Stimulated activated CD4-positive, alpha-beta T cell treated with anti-CD3 and anti-CD28 coated beads, Interleukin-12 subunit alpha, Interleukin-12 subunit beta, amount 100 ng/mL, for 24 hours (primary cell): ENCODE results near the gene STAB1.

Source experiments
- DNase-seq, 2 experiments: peaks; one replicate each; pipeline ENCODE4 v3.0.0-alpha.2; 2020; ENCODE audit warnings: low read depth in 2 of 2

Gene STAB1

GRCh38 chr3:52494886-52495495, at the start of gene STAB1:
STAB1 (plus strand) TSS chr3:52495338; CDS start chr3:52495414, 76 bp downstream.
- no peak for DNase-seq

- DNase-seq = no peak
These were observed 49.1 kb upstream of the STAB1 start for GRCh38 chr3:52446042-52446441.

GRCh38 chr3:52446631-52447511, 48.3 kb upstream of the STAB1 start:
- DNase-seq = peak; percentile 42 to 72

GRCh38 chr3:52447512-52448355, 47.4 kb upstream of the STAB1 start:
- no peak for DNase-seq

- DNase-seq = no peak
These were observed 44.5 kb upstream of the STAB1 start for GRCh38 chr3:52450489-52451236.

GRCh38 chr3:52451237-52452083, 43.7 kb upstream of the STAB1 start:
- no peak for DNase-seq

GRCh38 chr3:52452126-52452525, 43.0 kb upstream of the STAB1 start:
- no peak for DNase-seq

GRCh38 chr3:52452570-52453221, 42.4 kb upstream of the STAB1 start:
- DNase-seq = no peak

- no peak for DNase-seq
These were observed 41.5 kb upstream of the STAB1 start, which contains the start of gene TNNC1 for GRCh38 chr3:52453496-52454249. TNNC1 (minus strand) TSS chr3:52454041; CDS start chr3:52454015, 26 bp downstream.

GRCh38 chr3:52454250-52454937, 40.7 kb upstream of the STAB1 start:
- DNase-seq = no peak

GRCh38 chr3:52454938-52455282, 40.2 kb upstream of the STAB1 start:
- DNase-seq = no peak

GRCh38 chr3:52455283-52456168, 39.6 kb upstream of the STAB1 start, which contains the start of gene NISCH:
NISCH (plus strand) TSS chr3:52455604; CDS start chr3:52455642, 38 bp downstream.
- DNase-seq = peak; percentile 88 to 95

- DNase-seq = no peak
These were observed 38.9 kb upstream of the STAB1 start for GRCh38 chr3:52456169-52456799.

GRCh38 chr3:52456800-52457183, 38.3 kb upstream of the STAB1 start:
- no peak for DNase-seq

- DNase-seq = no peak
These were observed 36.9 kb upstream of the STAB1 start for GRCh38 chr3:52458031-52458760.

- no peak for DNase-seq
These were observed 36.2 kb upstream of the STAB1 start for GRCh38 chr3:52458770-52459545.
